NB4 (cell line): ENCODE data around the gene VAV3.

ENCODE experiments used
- DNase-seq: peaks from one replicate; pipeline ENCODE4 v3.0.0; 2010; ENCODE audit warnings: low read depth
- H3K4me3 ChIP-seq: one replicate; pipeline ENCODE4 v1.5.1; 2011; ENCODE audit warnings: mild to moderate bottlenecking, low read depth, low read length, moderate library complexity
- MYC ChIP-seq: IDR thresholded peaks from 2 replicates; pipeline ENCODE4 v1.6.1; 2011; ENCODE audit warnings: low read depth, low read length
- POLR2A ChIP-seq: IDR thresholded peaks from 2 replicates; pipeline ENCODE4 v1.6.1; 2011; ENCODE audit warnings: mild to moderate bottlenecking; ENCODE audit not compliant: insufficient read length; ENCODE audit errors: extremely low read depth
- TF ChIP-seq, protein P1 (sequence below): IDR thresholded peaks from one replicate; pipeline ENCODE4 v1.5.1; 2012; ENCODE audit warnings: low read depth, low read length
- TF ChIP-seq, protein P2 (sequence below): IDR thresholded peaks from 2 replicates; pipeline ENCODE4 v1.6.1; 2011; ENCODE audit warnings: low read depth, low read length

The VAV3 gene

DNA sequence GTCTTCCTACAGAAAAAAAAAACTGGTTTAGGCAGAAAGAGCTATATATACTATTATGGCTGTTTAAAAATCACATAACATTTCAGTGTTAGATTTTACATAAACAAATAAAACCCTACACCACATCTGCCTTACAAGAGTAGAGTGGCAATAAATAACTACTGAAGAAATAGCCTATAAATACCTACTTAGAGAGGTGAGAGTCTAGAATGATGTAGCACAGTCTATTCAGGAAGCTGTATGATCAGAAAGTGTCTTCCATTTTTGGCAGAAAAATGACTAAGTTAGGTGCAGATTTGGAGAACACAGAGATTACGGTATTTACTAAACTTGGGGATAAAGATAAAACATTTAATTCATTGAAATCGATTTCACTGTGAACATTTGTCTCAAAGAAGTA is 75.5 kb downstream of the VAV3 start:
- TF ChIP-seq POLR2A (no peak), MYC (no peak)
- TF ChIP-seq, protein P1, sequence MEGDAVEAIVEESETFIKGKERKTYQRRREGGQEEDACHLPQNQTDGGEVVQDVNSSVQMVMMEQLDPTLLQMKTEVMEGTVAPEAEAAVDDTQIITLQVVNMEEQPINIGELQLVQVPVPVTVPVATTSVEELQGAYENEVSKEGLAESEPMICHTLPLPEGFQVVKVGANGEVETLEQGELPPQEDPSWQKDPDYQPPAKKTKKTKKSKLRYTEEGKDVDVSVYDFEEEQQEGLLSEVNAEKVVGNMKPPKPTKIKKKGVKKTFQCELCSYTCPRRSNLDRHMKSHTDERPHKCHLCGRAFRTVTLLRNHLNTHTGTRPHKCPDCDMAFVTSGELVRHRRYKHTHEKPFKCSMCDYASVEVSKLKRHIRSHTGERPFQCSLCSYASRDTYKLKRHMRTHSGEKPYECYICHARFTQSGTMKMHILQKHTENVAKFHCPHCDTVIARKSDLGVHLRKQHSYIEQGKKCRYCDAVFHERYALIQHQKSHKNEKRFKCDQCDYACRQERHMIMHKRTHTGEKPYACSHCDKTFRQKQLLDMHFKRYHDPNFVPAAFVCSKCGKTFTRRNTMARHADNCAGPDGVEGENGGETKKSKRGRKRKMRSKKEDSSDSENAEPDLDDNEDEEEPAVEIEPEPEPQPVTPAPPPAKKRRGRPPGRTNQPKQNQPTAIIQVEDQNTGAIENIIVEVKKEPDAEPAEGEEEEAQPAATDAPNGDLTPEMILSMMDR = no peak
- TF ChIP-seq, protein P2, sequence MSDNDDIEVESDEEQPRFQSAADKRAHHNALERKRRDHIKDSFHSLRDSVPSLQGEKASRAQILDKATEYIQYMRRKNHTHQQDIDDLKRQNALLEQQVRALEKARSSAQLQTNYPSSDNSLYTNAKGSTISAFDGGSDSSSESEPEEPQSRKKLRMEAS = no peak
- no peak overlapping the region for H3K4me3 ChIP-seq
- DNase-seq = no peak

DNA sequence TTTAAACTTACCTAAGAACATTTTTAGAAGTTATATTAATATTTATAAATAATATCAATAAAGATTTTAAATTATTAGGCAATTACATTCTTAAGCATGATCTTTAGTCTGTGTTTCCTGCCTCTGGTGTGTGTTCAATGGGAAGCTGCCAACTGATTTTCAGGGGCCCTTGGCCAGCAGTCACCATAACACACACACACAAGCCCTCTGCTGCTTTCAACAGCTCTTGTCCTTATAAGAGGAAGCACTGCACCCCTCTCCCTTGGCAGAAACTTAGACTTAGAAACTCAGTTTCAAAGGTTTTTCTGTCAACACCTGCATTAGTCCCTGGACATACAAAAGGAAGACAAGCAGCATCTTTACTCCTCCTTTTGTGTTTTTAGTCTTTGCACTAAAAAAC is 81.4 kb downstream of the VAV3 start:
- peak; percentile 45 for DNase-seq
- TF ChIP-seq, protein P2 = no peak
- no peak for TF ChIP-seq MYC
- TF ChIP-seq, protein P1 = no peak
- no peak for TF ChIP-seq POLR2A
- no peak overlapping the region for H3K4me3 ChIP-seq

DNA sequence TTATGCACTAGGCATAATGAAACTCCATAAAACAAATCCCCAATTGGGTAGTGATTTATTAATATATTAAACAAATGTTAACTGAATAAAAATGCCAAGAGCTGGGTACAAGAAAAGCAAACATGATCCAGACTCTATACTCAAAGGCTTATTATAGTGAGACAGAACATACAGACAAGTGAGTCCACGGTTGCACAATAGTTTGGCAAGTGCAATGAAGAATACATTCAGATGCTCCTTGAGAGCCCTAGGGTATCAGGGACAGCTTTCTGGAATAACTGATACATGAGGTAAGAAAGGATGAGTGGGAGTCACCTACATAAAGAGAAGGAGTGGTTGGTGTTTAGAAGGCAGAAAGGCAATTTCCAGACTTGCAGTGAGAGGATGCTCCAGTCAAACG is 85.1 kb downstream of the VAV3 start:
- TF ChIP-seq, protein P2 = no peak
- TF ChIP-seq MYC (no peak), POLR2A (no peak)
- TF ChIP-seq, protein P1 = no peak
- no peak overlapping the region for H3K4me3 ChIP-seq
- peak; percentile 24 for DNase-seq

DNA sequence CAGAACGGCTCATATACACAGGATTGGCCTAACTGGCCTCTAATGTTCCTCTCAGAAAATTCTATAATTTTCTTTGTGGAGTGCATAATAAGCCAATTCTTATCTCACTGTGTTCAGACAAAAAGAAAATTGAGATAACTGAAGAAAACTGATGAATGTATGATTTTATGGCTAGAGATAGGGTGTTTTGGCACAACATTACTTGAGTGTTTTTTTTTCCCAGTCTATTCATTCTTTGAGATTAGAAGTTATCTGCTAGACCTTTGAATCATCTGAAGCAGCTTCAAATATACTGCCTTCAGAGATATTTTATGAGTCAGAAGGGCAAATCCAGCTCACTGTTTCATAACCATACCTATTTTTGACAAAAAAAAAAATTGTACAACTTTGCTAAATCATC is 85.6 kb downstream of the VAV3 start:
- H3K4me3 ChIP-seq = no peak overlapping the region
- no peak for DNase-seq
- TF ChIP-seq, protein P2 = no peak
- TF ChIP-seq POLR2A = no peak
- TF ChIP-seq, protein P1 = no peak
- no peak for TF ChIP-seq MYC

DNA sequence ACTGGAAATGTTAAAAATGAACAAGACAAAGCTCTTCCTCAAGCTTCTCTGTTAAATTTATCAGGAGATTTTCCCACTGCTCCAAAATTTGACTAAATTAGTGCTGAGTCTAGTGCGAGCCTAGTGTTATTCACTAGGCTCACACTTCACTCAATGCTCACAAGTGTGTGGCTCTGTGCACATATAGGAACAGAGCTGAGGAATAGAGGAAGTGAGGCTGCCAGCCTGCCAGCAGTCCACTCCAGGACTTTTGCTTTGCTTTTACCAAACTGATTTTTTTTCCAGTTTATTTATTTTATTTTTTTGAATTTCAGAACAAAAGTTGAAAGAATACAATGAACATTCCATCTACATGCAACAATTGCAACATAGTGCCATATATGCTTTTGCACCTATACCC is 87.2 kb downstream of the VAV3 start:
- TF ChIP-seq MYC = no peak
- no peak for TF ChIP-seq POLR2A
- TF ChIP-seq, protein P2 = no peak
- TF ChIP-seq, protein P1 = no peak
- no peak overlapping the region for H3K4me3 ChIP-seq
- peak; percentile 74 for DNase-seq

DNA sequence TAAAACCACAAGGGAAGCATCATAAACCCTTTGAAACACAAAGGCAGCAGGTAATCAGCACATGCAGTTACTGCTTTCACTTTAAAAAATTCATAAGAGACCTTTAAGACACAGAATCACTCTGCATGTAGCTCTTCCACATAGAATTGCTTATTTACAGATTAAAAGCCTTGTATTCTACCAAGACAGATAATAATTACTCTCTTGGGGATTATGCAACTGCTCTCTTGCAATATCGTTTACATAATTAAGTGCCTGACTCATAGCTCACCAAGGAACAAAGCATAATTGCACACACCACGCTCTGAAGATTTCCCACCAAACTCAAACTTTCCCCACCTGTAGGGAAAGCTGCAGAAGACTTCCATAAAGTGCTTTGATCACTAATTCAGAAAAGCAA is 87.9 kb downstream of the VAV3 start:
- H3K4me3 ChIP-seq = no peak overlapping the region
- DNase-seq = peak; percentile 90
- TF ChIP-seq, protein P2 = no peak
- TF ChIP-seq POLR2A (no peak), MYC (no peak)
- TF ChIP-seq, protein P1 = no peak
